Subcutaneous abdominal adipose tissue (tissue), 5 donors: ENCODE measurements around the gene EIF4E1B.

Experiments used
- H3K27ac ChIP-seq: one replicate; pipeline ENCODE4 v1.7.0; 2013; ENCODE audit warnings: low read depth, mild to moderate bottlenecking, inconsistent platforms, low read length, moderate library complexity
- H3K27me3 ChIP-seq, 5 donors: one replicate each; pipeline ENCODE4 v1.7.0; 2013; ENCODE audit warnings: low read length in 5 of 5, inconsistent platforms in 1 of 5; ENCODE audit not compliant: control insufficient read depth in 5 of 5, insufficient read depth in 4 of 5
- H3K36me3 ChIP-seq, 5 donors: one replicate each; pipeline ENCODE4 v1.7.0; 2013; ENCODE audit warnings: low read length in 5 of 5; ENCODE audit not compliant: control insufficient read depth in 5 of 5, insufficient read depth in 5 of 5
- H3K4me1 ChIP-seq, 5 donors: one replicate each; pipeline ENCODE4 v1.7.0; 2013; ENCODE audit warnings: low read length in 5 of 5, mild to moderate bottlenecking in 3 of 5, moderate library complexity in 1 of 5; ENCODE audit not compliant: control insufficient read depth in 5 of 5, insufficient read depth in 5 of 5
- H3K4me3 ChIP-seq, 5 donors: one replicate each; pipeline ENCODE4 v1.7.0; 2013; ENCODE audit warnings: low read length in 5 of 5, low read depth in 1 of 5
- H3K9ac ChIP-seq, 5 donors: one replicate each; pipeline ENCODE4 v1.7.0; 2013; ENCODE audit warnings: low read length in 5 of 5, mild to moderate bottlenecking in 4 of 5, moderate library complexity in 3 of 5
- H3K9me3 ChIP-seq, 5 donors: one replicate each; pipeline ENCODE4 v1.7.0; 2013; ENCODE audit warnings: low read length in 5 of 5; ENCODE audit not compliant: control insufficient read depth in 5 of 5
- donor health status: healthy.
- donor health status: healthy.
- donor health status: healthy.
- donor health status: healthy.
- donor health status: healthy.

Gene EIF4E1B

GRCh38 chr5:176671399-176671798, 40.9 kb downstream of the EIF4E1B start:
- Histone ChIP-seq H3K9ac (no peak overlapping the region), H3K4me3 (no peak overlapping the region), H3K9me3 (no peaks in the 10 kb centered on the region), H3K27ac (no peak overlapping the region), H3K27me3 (peaks cover 9 to 36% (median 25%) of the 10 kb centered on the region in 5 donors), H3K4me1 (peaks cover 0 to 9% (median 4%) of the 10 kb centered on the region in 5 donors), H3K36me3 (no peaks in the 10 kb centered on the region)

GRCh38 chr5:176671890-176672747, 41.6 kb downstream of the EIF4E1B start:
- no peaks in the 10 kb centered on the region for H3K9me3 ChIP-seq
- peaks cover 9 to 36% (median 25%) of the 10 kb centered on the region in 5 donors for H3K27me3 ChIP-seq
- H3K36me3 ChIP-seq, result no peaks in the 10 kb centered on the region
- peaks cover 0 to 17% (median 10%) of the 10 kb centered on the region in 5 donors for H3K4me1 ChIP-seq
- no peak overlapping the region for H3K9ac ChIP-seq
- H3K27ac ChIP-seq, result no peak overlapping the region
- H3K4me3 ChIP-seq, result no peak overlapping the region

- Histone ChIP-seq H3K27me3 (peaks cover 15 to 35% (median 20%) of the 10 kb centered on the region in 5 donors), H3K4me1 (peaks cover 0 to 30% (median 24%) of the 10 kb centered on the region in 5 donors), H3K4me3 (no peak overlapping the region), H3K36me3 (no peaks in the 10 kb centered on the region), H3K9me3 (no peaks in the 10 kb centered on the region), H3K27ac (no peak overlapping the region), H3K9ac (no peak overlapping the region)
These were observed 43.4 kb downstream of the EIF4E1B start for GRCh38 chr5:176673651-176674583.

- H3K9ac ChIP-seq, result no peak overlapping the region
- H3K4me1 ChIP-seq, result peaks cover 0 to 32% (median 24%) of the 10 kb centered on the region in 5 donors
- H3K9me3 ChIP-seq, result no peaks in the 10 kb centered on the region
- H3K36me3 ChIP-seq, result no peaks in the 10 kb centered on the region
- peaks cover 21 to 34% (median 26%) of the 10 kb centered on the region in 5 donors for H3K27me3 ChIP-seq
- H3K4me3 ChIP-seq, result no peak overlapping the region
- no peak overlapping the region for H3K27ac ChIP-seq
These were observed 44.3 kb downstream of the EIF4E1B start for GRCh38 chr5:176674799-176675198.

GRCh38 chr5:176675676-176676360, 45.3 kb downstream of the EIF4E1B start:
- Histone ChIP-seq H3K9me3 (no peaks in the 10 kb centered on the region), H3K27me3 (peaks cover 13 to 30% (median 25%) of the 10 kb centered on the region in 5 donors), H3K9ac (no peak overlapping the region), H3K27ac (no peak overlapping the region), H3K4me3 (no peak overlapping the region), H3K36me3 (no peaks in the 10 kb centered on the region), H3K4me1 (peaks cover 0 to 39% (median 24%) of the 10 kb centered on the region in 5 donors)

- H3K9ac ChIP-seq, result no peak overlapping the region
- peaks cover 15 to 33% (median 26%) of the 10 kb centered on the region in 5 donors for H3K27me3 ChIP-seq
These were observed 45.9 kb downstream of the EIF4E1B start for GRCh38 chr5:176676361-176676824.

GRCh38 chr5:176677209-176677939, 46.9 kb downstream of the EIF4E1B start:
- peaks cover 0 to 39% (median 24%) of the 10 kb centered on the region in 5 donors for H3K4me1 ChIP-seq
- H3K4me3 ChIP-seq, result no peak overlapping the region
- H3K27me3 ChIP-seq, result peaks cover 15 to 25% (median 23%) of the 10 kb centered on the region in 5 donors
- peak overlapping the region in 1 of 5 donors; percentile 37 for H3K9ac ChIP-seq
- H3K36me3 ChIP-seq, result no peaks in the 10 kb centered on the region
- H3K9me3 ChIP-seq, result no peaks in the 10 kb centered on the region
- H3K27ac ChIP-seq, result no peak overlapping the region

More at GRCh38 chr5:176676361-176676824, 45.9 kb downstream of the EIF4E1B start:
- H3K9me3 ChIP-seq, result no peaks in the 10 kb centered on the region
- peaks cover 0 to 39% (median 24%) of the 10 kb centered on the region in 5 donors for H3K4me1 ChIP-seq
- H3K27ac ChIP-seq, result no peak overlapping the region
- no peak overlapping the region for H3K4me3 ChIP-seq
- no peaks in the 10 kb centered on the region for H3K36me3 ChIP-seq

- peaks cover 15 to 30% (median 27%) of the 10 kb centered on the region in 5 donors for H3K27me3 ChIP-seq
- H3K4me3 ChIP-seq, result no peak overlapping the region
- peaks cover 0 to 39% (median 24%) of the 10 kb centered on the region in 5 donors for H3K4me1 ChIP-seq
- H3K9ac ChIP-seq, result no peak overlapping the region
- H3K27ac ChIP-seq, result no peak overlapping the region
- no peaks in the 10 kb centered on the region for H3K36me3 ChIP-seq
- no peaks in the 10 kb centered on the region for H3K9me3 ChIP-seq
These were observed 48.1 kb downstream of the EIF4E1B start for GRCh38 chr5:176678584-176678983.
